HCEC 1CT (cell line): Measurements from ENCODE around the gene MAGEC2.

ENCODE experiments used
- DNase-seq: peaks from one replicate; pipeline ENCODE4 v3.0.0-alpha.2; 2017

MAGEC2 gene, protein sequence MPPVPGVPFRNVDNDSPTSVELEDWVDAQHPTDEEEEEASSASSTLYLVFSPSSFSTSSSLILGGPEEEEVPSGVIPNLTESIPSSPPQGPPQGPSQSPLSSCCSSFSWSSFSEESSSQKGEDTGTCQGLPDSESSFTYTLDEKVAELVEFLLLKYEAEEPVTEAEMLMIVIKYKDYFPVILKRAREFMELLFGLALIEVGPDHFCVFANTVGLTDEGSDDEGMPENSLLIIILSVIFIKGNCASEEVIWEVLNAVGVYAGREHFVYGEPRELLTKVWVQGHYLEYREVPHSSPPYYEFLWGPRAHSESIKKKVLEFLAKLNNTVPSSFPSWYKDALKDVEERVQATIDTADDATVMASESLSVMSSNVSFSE

DNA sequence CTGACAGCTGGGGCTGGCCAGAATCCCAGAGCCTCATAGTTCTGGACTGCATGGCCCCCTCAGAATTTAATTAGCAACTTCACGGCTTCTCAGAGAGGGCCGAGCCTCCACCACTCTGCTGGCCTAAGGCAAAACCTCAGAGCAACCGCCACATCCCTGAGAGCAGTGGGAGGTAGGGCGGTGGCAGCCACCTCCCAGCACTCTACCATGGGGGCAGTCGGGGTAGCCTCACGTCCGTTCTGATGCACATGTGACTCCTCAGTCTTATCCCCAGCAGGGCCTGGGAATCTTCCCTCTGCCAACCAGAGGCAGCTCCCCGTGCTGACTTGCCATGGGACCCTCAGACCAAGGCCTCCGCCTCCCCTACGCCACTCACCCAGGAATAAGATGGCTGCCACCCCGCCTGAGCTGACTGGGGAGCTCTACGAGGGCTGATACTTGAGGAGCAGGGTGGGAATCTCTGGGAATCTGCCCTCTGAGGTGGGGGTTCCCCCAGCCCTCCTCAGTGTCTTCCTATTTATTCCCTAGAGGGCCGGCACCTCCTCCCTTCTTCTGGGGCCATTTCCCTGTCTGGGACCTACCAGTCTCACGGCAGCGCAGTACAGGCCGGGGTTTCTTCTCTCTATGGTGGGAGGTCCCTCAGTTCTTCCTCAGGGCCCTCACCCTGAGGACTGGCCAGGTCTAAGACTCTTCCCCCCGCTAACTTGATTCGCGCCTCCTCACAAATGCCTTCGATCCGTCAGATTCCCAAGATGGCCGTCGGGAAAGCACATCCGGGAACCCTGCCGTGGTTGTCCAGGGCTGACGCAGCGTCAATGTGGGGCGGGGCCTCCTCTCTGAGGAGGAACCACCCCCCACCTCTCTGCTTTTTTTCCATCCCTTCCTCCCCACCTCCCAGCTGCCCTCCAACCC lies at the start of gene MAGEC2:
MAGEC2 (minus strand) TSS at position 769 of the 912 bp plus-strand sequence. CDS start 1,303 bp downstream, outside the sequence.
- DNase-seq = no peak

DNA sequence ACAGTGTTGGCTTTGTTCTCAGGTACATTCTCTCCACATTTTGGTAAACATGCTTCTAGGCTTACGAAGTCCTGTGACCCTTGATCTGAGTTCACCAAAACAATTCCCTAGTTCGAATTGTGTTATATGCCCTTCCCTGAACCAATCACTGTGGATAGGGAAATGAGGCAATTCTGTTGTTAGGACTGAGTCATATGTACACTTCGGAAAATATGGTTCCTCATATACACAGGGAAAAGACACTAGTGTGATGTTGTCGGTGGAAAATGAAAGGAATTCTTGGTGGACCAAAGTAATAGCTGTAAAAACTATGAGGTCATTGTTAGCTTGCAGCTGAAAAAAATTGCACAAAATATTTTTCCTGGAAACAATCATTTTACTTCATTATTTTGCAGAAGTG lies 46.6 kb upstream of the MAGEC2 start:
- no peak for DNase-seq

DNA sequence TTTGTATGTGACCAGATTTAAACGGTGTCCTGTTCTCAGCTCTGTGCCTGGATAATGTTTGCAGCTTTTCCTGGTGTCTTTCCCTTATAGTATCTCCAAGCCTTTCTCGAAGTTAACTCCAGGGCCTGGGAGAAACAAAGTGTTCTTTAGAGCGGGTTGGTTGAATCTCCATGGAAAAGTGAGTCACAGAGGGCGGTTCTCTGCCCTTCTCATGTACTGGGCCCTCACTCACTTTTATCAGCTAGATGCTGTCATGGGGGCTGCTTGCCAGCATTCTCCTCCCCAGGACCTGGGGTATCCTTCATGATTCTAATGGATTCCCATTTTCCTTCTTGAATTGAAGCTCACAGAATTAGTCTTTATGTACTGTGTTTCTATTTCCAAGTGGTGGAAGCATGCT lies 46.1 kb upstream of the MAGEC2 start:
- no peak for DNase-seq

DNA sequence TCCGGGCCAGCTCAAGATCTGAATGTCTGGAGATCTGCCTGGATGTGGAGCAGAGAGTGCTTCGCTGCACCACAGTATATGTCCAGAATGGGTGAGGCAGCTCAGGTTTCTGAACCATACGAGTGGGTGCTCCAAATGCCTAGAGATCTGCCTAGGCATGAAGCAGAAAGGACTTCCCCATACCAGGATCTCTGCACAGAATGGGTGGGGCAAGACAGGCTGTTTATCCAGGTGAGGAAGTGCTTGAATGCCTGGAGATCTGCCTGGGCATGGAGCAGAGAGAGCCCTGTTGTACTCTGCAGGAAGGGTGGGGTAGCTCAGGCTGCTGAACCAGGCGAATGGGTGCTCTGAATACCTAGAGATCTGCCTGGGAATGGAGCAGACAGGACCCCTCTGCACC lies 45.4 kb upstream of the MAGEC2 start:
- DNase-seq = no peak

DNA sequence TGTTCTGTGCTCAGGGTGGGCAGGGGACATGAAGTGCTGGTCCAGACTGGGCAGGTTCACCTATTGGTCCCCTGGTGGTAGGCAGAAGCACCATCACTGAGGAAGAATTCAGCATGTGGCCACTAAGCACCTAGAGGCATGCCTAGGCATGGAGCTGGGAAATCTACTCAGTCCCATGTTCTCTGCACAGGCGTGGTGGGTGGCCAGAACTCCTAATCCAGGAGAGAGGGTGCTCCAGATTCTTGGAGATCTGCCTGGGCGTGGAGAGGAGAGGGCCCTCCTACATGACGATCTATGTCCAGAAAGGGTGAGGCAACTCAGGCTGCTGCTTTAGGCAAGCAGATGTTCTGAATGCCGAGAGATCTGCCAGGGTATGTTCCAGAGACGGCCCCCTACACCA lies 44.6 kb upstream of the MAGEC2 start:
- no peak for DNase-seq

DNA sequence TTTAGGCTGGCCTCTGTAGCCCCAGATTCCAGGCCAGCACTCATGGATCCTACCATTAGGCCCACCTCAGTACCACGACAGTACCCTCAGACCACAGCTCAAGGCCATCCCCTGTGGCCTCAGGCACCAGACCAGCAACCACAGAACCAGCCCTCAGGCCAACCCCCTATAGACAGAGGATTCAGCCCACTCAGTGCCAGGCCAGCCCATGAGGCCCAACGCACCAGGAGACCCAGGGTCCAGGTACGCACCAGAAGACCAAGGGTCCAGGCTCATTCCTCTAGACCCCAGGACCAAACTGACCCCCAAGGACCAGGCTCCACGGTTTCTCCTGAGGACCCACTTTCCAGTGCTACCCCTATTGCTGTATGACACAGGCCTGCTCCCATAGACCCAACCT lies 39.5 kb upstream of the MAGEC2 start:
- DNase-seq = no peak

DNA sequence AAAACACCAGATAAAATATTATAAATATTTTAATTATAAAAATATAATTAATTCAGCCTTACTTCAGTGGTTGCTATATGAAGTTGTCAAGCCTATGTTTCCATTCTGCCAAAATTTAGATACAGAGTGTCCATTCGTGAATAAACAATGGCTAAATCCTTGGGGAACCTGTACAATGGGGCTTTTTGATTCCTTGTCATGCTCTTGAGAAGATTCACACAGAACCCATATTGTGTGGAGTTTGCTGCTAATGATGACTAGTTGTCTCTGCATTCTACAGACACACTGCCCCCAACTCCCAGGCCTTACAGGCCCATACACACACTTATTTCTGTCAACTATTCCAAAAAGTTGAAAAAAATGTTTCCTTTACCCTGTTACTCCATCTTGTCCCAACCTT lies 33.4 kb upstream of the MAGEC2 start:
- no peak for DNase-seq

DNA sequence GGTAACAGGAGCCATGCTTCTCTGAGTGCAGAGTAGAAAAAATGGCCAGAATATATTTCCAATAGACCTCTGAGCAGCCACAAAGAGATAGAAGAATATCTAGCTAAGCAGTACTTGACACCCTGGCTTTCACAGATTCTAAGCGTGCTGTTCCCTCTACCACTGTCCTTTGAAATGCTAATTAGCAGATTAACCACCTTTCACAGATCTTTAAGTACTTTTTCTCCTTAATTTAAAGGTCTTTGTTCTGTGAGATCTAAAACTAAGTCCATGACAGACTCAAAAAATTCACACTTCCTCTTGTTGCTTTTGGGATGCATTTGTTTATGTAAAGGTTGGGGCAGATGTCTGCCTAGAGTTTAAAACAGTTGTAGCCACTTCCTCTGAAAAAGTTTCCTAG lies 28.3 kb upstream of the MAGEC2 start:
- DNase-seq = no peak

DNA sequence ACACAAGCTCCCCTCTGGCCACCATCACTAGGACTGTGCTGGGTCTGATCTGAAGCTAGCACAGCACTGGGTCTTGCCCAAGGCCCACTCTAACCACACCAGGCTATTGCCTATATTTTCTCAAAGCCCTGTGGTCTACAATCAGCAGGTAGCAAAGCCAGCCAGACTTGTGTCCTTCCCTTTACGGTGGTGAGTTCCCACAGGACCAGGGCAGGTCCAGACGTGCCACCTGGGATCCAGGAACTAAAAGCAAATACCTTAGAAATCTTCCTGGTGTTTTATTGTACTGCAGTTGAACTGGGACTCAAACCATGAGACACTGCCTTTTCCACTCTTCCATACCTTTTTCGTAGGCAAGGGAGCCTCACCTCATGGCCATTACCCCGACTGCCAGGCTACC lies 9.0 kb upstream of the MAGEC2 start:
- no peak for DNase-seq

DNA sequence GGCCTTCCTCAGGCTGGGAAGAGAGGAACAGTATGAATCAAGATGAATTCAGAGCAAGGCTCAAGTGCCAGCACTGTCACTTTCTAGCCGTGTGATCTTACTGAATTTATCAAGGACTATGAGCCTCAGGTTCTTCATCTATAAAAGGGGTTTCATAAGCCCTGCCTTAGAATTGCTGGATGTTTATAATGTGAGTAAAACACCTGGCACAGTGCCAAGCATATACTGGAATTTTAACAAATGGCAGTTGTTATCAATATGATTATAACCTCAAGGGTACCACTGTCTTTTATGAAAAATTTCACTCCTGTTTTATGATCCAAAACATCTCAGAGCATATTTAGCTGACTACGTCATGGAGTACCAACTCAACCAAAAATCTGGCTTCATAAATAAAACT lies 4.0 kb downstream of the MAGEC2 start:
- no peak for DNase-seq

DNA sequence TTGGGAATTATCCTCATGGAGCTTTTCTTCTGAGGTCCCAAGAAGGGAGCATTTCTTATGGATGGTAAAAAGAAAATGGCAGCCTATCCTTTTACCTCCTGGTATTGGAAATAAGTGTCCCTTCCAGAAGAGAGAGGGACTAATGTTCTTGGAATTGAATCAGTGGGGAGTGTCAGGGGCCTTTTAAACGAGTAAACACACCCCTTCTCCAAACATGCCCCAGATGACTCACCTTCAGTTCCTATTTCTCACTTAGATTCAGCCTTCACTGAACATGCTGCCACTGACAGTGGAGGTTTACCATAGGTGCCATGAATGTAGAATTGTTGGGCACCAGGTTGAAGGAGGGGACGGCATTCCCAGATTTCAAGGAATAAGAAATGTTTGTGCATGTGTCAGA lies 19.0 kb downstream of the MAGEC2 start:
- no peak for DNase-seq

DNA sequence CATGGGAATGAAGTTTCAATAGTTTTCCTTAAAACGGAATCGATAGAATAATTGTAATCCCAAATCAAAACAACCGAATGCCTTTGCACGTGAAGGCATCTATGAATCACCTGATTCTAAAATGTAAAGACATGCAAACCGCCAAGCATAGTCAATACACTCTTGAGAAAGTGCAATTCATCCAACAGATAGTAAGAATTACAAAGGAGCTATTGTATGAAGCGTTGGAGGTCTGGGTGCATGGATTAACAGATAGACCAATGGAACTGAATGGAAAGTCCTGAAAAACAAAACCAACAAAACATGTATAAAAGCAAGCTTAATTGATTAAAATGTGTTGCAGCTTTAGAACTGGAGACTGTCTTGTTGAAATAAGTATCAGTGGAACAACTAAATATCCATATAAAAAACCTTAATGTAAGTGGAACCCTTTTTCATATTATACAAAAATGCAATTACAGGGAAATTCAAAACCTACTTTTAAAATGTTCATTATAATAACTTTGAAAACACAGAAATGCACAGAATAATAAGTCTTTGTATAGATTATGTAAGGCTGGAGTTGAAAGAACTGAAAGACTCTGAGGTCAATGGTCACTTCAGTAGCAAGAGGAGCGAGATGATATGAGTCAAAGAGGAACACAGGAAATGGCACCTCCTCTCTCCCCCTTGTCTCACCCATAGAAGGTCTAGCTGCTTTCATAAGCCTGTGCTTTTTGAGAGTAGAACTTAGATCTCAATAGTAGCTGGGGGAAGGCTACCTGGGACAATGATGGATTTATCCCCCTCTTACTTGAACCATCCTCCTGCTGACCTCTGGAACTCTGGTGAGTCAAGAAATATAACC lies 20.1 kb downstream of the MAGEC2 start:
- no peak for DNase-seq

DNA sequence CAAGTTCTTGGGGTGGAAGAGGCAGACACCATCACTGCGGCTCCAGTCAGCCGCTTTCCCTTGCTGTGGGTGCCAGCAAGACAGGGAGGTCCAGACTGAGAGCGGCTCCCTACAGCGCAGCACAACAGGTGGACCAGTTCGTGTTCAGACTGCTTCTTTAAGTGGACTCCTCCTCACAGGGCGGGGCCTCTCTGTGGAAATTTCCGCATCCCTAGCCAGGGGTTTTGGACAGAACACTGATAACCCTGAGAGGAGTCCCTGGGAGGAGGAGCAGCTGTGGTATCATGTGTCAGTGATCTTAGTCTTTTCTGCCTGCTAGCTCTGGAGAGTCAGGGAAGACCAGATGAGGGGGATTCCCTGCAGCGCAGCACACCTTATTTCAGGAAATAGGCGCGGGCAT lies 48.5 kb downstream of the MAGEC2 start:
- DNase-seq = no peak
